ENCODE measurements around the gene FBXL16. TPM values are rescaled to one million over a fixed set of nuclear protein-coding genes. Genes with fewer than 3 reads are reported as not detected.
A peak's percentile ranks its signal among the peaks of the same experiment; 100 is the strongest.

FBXL16 gene
- total and polyA plus RNA-seq, 9 of the 15 experiments (the other 6 are each of a cell fraction or from before 2014, with no cell fraction given), result 0.21 to 8.2 (median 1.7) TPM

DNA sequence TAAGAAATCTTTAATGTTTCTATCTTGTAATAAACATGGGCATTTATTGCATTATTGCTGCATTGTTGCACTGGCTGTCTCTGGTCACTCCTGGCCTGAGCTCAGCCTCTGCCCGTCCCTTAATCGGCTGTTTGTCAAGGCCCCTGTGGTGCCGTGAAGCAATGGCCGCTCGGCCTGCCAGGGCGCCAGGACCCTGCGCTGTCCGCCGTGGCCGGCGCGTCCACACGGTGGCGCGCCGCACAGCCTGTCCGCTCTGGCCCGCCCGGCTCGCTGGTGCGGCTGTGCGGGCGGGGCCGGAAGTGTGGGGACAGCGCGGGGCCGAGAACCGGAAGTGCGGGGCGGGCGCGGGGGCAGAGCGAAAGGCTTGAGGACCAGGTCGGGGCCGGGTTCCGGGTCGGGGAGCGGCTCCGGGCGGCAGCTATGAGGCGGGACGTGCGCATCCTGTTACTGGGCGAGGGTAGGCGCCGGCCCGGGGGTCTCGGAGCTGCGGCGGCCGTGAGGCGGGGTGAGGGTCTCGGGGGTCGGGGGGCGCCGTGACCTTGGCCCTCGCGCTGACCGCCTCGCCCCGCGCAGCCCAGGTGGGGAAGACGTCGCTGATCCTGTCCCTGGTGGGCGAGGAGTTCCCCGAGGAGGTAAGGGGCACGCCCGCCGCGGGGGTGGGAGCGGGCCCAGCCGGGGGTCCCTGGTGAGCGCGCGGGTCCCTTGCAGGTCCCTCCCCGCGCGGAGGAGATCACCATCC is 37.7 kb downstream of the FBXL16 start, which contains the start of gene RHOT2 (continued):
- TF ChIP-seq, protein P1, sequence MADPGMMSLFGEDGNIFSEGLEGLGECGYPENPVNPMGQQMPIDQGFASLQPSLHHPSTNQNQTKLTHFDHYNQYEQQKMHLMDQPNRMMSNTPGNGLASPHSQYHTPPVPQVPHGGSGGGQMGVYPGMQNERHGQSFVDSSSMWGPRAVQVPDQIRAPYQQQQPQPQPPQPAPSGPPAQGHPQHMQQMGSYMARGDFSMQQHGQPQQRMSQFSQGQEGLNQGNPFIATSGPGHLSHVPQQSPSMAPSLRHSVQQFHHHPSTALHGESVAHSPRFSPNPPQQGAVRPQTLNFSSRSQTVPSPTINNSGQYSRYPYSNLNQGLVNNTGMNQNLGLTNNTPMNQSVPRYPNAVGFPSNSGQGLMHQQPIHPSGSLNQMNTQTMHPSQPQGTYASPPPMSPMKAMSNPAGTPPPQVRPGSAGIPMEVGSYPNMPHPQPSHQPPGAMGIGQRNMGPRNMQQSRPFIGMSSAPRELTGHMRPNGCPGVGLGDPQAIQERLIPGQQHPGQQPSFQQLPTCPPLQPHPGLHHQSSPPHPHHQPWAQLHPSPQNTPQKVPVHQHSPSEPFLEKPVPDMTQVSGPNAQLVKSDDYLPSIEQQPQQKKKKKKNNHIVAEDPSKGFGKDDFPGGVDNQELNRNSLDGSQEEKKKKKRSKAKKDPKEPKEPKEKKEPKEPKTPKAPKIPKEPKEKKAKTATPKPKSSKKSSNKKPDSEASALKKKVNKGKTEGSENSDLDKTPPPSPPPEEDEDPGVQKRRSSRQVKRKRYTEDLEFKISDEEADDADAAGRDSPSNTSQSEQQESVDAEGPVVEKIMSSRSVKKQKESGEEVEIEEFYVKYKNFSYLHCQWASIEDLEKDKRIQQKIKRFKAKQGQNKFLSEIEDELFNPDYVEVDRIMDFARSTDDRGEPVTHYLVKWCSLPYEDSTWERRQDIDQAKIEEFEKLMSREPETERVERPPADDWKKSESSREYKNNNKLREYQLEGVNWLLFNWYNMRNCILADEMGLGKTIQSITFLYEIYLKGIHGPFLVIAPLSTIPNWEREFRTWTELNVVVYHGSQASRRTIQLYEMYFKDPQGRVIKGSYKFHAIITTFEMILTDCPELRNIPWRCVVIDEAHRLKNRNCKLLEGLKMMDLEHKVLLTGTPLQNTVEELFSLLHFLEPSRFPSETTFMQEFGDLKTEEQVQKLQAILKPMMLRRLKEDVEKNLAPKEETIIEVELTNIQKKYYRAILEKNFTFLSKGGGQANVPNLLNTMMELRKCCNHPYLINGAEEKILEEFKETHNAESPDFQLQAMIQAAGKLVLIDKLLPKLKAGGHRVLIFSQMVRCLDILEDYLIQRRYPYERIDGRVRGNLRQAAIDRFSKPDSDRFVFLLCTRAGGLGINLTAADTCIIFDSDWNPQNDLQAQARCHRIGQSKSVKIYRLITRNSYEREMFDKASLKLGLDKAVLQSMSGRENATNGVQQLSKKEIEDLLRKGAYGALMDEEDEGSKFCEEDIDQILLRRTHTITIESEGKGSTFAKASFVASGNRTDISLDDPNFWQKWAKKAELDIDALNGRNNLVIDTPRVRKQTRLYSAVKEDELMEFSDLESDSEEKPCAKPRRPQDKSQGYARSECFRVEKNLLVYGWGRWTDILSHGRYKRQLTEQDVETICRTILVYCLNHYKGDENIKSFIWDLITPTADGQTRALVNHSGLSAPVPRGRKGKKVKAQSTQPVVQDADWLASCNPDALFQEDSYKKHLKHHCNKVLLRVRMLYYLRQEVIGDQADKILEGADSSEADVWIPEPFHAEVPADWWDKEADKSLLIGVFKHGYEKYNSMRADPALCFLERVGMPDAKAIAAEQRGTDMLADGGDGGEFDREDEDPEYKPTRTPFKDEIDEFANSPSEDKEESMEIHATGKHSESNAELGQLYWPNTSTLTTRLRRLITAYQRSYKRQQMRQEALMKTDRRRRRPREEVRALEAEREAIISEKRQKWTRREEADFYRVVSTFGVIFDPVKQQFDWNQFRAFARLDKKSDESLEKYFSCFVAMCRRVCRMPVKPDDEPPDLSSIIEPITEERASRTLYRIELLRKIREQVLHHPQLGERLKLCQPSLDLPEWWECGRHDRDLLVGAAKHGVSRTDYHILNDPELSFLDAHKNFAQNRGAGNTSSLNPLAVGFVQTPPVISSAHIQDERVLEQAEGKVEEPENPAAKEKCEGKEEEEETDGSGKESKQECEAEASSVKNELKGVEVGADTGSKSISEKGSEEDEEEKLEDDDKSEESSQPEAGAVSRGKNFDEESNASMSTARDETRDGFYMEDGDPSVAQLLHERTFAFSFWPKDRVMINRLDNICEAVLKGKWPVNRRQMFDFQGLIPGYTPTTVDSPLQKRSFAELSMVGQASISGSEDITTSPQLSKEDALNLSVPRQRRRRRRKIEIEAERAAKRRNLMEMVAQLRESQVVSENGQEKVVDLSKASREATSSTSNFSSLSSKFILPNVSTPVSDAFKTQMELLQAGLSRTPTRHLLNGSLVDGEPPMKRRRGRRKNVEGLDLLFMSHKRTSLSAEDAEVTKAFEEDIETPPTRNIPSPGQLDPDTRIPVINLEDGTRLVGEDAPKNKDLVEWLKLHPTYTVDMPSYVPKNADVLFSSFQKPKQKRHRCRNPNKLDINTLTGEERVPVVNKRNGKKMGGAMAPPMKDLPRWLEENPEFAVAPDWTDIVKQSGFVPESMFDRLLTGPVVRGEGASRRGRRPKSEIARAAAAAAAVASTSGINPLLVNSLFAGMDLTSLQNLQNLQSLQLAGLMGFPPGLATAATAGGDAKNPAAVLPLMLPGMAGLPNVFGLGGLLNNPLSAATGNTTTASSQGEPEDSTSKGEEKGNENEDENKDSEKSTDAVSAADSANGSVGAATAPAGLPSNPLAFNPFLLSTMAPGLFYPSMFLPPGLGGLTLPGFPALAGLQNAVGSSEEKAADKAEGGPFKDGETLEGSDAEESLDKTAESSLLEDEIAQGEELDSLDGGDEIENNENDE (IDR thresholded peaks at IDR 0.05; ENCODE audit: low read depth, low read length), result no peak
- TF ChIP-seq GABPB2 (CRISPR knock-in tag; conservative IDR thresholded peaks at IDR 0.05), result no peak
- TF ChIP-seq HDAC2 (IDR thresholded peaks at IDR 0.05), result no peak
- TF ChIP-seq, protein P2, sequence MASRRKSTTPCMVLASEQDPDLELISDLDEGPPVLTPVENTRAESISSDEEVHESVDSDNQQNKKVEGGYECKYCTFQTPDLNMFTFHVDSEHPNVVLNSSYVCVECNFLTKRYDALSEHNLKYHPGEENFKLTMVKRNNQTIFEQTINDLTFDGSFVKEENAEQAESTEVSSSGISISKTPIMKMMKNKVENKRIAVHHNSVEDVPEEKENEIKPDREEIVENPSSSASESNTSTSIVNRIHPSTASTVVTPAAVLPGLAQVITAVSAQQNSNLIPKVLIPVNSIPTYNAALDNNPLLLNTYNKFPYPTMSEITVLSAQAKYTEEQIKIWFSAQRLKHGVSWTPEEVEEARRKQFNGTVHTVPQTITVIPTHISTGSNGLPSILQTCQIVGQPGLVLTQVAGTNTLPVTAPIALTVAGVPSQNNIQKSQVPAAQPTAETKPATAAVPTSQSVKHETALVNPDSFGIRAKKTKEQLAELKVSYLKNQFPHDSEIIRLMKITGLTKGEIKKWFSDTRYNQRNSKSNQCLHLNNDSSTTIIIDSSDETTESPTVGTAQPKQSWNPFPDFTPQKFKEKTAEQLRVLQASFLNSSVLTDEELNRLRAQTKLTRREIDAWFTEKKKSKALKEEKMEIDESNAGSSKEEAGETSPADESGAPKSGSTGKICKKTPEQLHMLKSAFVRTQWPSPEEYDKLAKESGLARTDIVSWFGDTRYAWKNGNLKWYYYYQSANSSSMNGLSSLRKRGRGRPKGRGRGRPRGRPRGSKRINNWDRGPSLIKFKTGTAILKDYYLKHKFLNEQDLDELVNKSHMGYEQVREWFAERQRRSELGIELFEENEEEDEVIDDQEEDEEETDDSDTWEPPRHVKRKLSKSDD (conservative IDR thresholded peaks at IDR 0.05; ENCODE audit: low read length), result peak; percentile 88
- TF ChIP-seq BRD4 (IDR thresholded peaks at IDR 0.05), result no peak
- TF ChIP-seq, protein P3, sequence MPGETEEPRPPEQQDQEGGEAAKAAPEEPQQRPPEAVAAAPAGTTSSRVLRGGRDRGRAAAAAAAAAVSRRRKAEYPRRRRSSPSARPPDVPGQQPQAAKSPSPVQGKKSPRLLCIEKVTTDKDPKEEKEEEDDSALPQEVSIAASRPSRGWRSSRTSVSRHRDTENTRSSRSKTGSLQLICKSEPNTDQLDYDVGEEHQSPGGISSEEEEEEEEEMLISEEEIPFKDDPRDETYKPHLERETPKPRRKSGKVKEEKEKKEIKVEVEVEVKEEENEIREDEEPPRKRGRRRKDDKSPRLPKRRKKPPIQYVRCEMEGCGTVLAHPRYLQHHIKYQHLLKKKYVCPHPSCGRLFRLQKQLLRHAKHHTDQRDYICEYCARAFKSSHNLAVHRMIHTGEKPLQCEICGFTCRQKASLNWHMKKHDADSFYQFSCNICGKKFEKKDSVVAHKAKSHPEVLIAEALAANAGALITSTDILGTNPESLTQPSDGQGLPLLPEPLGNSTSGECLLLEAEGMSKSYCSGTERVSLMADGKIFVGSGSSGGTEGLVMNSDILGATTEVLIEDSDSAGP (CRISPR knock-in tag; IDR thresholded peaks at IDR 0.05), result no peak
- TF ChIP-seq SNRNP70 (optimal IDR thresholded peaks at IDR 0.05; ENCODE audit: low read depth, low read length), result no peak
- TF ChIP-seq RBM14 (IDR thresholded peaks at IDR 0.05; ENCODE audit: borderline replicate concordance, insufficient read depth, low read depth, low read length), result no peak
- no peak for TF ChIP-seq RHOXF2B (CRISPR knock-in tag; conservative IDR thresholded peaks at IDR 0.05)
- TF ChIP-seq, protein P4, sequence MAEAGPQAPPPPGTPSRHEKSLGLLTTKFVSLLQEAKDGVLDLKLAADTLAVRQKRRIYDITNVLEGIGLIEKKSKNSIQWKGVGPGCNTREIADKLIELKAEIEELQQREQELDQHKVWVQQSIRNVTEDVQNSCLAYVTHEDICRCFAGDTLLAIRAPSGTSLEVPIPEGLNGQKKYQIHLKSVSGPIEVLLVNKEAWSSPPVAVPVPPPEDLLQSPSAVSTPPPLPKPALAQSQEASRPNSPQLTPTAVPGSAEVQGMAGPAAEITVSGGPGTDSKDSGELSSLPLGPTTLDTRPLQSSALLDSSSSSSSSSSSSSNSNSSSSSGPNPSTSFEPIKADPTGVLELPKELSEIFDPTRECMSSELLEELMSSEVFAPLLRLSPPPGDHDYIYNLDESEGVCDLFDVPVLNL (CRISPR knock-in tag; IDR thresholded peaks at IDR 0.05; ENCODE audit: low read depth), result no peak

All from K562 (cell line).